ENCODE results near the gene GPX2.

GPX2 gene

DNA sequence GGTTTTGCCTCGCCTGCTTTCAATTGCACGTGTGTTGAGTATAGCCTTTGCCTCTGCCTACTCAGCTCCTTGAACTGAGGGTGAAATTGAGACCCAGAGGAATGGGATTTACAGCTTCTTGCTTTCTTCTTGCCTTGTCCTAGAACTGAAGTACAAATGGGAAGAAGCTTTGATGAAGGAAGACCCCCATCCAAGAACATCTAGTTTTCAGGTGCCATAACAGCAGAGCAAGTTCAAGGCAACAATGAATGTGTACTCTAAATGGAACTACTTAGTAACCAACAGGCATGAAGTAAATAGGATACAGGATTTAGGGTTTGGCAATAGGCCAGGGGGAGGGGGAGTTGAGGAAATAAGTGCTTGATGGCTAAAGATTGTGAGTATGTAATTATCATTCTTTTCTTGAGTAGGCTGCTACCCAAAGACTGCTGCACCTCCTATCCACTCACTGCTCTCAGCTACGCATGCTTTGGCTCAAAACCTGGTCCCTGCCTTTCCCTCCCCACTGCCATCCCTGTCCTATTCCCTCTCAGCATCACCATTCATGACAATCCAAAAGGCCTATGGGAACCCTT lies 2.1 kb downstream of the GPX2 start:
- no peak for DNase-seq

DNA sequence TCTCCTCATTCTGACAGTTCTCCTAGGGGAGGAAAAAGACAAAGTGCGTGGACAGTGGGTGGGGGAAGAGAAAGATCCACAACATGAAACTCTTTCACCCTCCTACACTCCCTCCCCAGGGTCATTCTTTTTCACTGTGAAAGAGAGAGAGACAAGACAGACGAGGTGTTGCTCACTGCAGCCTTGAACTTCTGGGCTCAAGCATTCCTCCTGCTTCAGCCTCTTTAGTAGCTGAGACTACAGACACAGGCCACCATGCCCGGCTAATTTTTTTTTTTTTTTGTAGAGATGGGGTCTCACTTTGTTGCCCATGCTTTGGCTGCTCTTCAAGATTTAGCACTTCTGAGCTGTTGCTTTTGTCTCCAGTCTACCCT lies 2.7 kb downstream of the GPX2 start:
- DNase-seq, result no peak

DNA sequence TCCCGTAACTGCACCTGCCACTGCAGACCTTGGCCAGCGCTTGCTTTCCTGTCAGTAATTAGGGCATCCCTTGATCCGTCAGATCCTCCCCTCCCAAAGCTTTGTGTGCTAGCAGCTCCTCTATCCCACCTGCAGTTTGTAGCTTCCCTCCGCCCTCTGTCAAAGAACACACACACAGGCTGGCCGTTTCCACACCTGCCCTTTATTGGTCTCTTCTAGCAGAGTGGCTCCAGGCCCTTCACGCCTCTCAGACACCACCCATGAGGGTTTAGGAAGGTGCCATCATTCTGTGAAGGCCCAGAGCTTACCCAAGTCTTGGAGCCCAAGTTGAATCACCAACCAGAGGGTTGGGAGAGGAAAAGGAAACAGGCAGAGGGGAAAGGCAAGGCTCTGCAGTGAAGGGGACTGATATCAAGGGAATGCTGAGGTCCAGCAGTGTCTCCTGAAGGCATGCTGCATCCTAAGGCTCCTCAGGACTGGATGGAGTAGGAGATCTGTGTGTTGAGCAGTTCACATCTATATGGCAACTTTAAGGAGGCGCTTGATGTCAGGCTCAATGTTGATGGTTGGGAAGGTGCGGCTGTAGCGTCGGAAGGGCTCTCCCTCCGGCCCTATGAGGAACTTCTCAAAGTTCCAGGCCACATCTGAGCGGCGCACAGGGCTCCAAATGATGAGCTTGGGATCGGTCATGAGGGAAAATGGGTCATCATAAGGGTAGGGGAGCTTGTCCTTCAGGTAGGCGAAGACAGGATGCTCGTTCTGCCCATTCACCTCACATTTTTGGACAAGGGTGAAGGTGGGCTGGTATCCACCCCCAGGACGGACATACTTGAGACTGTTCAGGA lies 3.4 kb downstream of the GPX2 start:
- no peak for DNase-seq

DNA sequence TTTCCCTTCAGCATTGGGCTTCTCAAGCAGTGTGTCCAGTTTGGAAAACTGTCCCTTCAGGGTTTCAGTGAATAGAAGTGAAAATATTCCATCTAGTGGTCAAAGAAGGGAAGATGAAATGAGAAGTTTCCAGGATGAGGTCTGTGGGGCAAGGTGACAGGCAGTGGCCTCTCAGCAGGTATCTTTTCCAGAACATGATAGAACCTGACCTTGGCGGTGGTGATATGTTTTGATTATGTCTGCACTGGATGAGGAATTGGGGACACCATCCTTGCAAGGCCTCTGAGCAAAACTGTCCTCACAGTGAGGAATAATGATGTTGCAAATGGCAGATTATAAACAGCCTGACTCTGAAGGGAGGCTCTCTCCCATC lies 4.7 kb downstream of the GPX2 start:
- no peak for DNase-seq

DNA sequence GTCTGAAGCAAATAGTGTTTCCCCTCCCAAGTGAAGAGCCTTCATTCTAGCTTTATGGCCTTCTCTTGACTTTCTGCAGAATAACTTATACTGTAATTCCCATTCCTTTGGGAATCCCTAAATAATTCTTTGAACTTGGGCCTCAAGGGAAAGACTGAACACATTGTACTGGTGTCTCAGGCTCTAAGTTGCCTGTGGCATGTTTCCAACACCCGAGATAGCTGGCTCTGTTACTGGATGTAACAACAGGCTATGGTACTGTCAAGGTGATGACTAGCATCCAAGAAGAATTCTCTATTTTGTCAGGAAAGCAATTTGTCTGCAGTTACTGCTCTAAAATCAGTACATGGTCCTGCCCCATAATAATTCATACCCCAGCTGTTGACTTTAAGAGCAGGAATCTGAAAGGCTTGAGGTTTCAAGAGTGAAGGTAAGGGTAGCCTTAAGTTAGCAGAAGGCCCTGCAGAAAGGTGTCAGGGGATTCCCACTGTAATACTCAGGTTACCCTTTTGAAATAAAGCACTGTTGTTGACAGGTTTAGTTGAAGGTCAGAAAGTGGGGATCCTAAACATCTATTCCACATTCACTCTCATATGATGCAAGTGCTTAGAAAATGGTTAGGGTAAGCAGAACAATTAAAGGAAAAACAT lies 5.2 kb downstream of the GPX2 start:
- DNase-seq, result no peak

DNA sequence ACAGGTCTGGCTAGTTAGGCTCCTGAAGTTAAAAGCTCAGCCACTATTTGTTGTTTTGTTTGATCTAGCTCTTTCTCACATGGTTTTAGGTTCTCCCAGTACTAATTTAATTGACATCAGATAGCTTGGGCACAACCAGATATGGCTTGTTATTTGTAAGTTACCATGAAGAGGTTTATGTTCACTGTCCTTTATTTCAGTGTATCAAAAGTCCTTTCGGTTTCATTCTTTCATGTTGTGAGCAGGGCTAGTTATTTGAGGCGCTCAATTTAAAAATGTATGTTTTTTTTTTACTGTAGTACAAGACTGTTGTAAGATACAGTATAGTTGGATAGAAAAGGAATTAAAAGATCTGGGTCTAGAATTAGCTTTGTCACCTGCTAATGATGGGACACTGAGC lies 7.0 kb downstream of the GPX2 start:
- no peak for DNase-seq

DNA sequence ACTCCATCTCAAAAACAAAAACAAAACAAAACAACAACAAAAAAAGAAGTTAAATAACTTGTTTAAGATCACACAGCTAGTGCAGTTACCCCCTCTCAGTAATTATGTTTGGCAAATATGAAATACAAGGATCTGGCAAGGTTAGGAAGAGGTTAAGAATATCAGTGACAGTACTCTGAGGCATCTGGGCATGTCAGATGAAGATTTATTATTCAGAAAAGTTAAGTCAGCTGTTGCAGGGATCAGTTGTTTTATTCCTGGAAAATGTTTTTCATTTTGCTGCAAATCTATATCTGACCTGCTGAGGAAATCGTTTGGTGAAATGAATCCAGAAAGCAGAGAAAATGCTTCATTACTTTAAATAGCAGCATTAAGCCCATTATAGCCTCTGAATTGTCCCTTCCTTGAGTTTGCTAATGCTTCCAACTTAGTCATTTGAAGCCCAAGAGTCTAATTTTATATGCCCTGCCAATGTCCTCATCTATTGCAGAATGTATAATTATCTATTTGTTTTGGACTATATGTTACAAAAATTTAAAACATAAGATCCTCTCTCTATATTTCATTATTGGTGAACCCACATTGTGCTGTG lies 8.1 kb downstream of the GPX2 start:
- no peak for DNase-seq

DNA sequence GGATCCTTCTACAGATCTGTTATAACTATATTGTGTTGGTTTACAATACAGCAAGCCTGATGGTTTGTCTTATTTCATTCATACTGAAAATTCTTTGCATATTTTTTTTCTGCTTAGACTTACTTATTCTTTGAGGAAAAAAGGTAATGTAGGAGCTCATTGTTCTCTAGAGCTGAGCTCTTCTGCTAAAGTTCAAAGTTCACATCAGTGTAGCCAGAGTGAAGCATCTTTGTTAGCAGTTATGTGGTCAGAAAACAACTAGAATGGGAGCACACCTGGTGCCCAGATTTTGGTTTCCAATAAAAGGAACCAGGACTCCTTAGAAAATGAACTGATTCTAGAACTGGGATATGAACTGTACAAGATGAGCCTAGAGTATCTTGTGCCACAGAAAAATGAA lies 10.3 kb downstream of the GPX2 start:
- DNase-seq, result no peak

DNA sequence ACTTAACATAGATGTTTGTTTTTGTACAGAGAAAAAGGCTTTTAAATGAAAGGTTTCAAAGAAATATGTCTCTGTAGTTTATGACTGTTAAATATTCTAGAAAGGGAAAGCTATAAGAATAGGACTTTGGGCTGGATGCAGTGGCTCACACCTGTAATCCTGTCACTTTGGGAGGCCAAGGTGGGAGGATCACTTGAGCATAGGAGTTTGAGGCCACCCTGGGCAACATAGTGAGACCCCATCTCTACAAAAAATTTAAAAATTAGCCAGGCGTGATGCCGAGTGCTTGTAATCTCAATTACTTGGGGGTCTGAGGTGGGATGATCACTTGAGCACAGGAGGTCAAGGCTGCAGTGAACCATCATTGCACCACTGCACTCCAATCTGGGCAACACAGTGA lies 11.4 kb downstream of the GPX2 start:
- DNase-seq, result no peak

DNA sequence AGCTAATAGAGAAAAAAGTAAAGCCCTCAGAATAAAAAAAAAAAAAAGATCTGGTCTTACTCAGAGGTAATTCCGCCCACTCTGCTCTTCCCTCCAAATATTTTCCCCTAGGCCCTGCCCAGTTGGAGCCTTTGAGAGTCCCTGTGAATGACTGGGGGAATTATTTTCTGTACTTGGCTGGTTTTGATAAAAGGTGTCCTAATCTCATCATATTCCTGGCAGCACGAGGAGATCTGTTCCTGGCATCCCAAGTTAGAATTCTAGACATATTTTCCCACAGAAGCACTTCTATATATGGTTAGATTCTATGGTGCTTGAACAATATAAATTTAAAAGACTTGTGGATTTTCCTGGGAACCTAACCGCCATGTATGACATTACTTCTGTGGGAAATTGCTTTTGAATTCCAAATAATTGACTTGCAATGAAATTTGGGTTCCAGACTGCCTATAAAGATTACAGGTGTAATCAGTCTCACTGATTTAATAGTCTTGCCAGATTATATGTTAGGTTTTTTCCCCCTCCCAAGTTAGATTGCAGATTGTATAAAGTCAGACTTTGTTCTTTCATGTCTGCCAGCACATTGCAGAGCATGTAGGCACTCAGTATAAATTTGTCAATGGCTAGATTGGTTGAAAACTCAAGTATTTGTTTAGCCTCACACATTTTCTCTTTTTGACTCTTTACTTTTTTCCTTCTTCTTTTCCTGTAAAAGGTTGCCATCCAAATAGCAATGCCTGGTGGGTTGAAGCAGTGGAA lies 12.3 kb downstream of the GPX2 start:
- no peak for DNase-seq

DNA sequence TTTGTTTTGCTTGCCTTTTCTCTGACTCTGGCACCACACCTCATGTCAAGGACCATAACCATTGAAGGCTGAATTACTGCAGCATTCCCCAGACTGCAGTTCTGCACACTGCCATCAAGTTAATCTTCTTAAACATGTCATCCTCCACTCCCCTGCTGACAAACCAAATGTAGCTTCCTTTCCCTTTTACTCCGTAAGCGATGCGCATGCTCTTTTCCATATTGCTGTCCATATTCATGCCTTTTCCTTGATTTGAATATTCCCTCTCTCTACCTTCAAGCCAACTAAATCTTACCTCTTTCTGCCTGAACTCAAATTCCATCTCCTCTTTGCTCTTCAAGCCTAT lies 13.6 kb downstream of the GPX2 start:
- DNase-seq, result no peak

DNA sequence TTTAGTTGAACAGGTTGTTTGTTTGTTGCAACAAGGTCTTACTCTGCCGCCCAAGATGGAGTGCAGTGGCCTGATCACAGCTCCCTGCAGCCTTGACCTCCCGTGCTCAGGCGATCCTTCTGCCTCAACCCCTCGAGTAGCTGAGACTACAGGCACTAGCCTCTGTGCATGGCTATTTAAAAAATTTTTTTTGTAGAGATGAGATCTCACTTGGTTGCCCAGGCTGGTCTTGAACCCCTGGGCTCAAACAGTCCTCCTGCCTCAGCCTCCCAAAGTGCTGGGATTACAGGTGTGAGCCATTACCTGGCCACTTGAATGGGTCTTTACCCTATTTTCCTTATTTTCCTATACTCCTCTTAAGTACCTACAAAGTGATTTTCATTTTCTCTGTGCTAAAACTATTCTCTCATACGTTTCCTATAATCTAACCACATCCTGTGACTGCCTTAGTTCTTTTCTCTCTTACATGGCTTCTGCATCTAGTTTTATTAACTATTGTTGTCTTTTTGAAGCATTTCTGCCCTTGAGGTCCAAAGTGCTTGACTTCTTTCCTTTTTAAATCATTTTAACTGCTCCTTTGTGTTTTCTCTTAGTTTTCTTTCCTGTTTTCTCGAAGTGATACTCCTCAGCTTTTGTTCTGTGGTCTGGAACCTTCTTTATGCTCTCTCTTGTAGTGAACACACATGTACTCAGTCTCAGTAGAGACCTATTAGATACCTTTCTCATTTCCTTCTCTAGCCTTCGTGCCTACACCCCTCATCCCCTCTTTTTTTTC lies 14.1 kb downstream of the GPX2 start:
- DNase-seq, result no peak

DNA sequence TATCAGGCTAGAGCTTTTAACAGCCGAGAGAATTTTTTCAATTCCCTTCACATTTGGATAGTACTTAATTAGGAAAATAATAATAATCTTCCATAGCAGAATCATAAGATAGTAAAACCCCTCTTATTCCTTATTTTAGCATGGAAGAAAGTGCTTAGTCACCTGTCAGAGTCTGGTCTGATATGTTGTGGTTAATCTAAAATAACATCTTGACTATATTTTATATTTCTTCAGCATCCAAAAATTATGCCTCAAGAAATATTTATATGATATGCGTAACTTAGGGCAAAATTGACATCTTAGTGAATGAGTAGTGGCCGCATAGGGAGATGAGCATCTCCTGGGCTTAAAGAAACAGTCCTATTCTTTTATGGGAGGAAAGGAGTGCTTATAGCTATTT lies 15.5 kb downstream of the GPX2 start:
- DNase-seq, result no peak

DNA sequence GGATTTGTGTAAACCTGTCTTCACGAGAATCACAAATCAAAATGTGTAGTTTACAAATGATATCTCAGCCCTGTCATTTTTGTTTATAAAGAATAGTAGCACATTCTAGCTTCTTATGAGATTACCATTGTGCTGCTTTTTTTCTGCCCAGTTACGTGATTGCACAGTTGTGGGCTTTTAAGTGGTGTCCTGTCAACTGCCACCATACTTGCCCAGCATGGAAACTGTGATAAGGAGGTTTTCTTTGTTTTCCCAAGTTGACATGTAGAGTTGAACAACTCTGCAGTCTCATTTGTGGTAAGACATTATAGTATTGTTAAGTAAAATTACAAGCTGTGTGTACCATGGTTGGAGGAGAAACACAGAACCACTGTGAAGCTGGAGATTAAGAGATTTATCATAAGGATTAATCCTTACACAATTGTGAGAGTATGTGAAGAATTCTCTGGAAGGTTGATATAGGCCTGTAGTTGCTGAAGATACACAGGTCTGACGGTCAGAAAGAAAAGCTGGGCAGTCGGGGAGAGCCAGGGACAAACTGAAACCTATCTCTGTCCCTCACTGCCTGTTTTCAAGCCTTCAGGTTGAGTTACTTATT lies 16.0 kb downstream of the GPX2 start:
- no peak for DNase-seq

DNA sequence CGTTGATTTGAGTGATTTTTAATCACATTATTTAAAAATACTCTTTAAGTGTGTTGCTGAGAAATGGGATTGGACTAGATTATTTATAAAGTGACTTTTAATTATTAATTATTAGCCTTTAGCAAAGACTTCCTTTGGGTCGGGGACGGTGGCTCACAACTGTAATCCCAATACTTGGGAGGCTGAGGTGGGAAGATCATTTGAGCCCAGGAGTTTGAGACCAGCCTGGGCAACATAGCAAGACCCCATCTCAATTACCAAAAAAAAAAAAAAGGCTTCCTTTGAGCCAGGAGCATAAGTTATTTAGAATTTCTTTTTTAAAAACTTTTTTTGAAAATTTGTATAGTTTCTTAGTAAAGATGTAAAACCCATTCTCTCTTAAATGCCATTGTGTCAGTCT lies 19.5 kb downstream of the GPX2 start:
- DNase-seq, result no peak

DNA sequence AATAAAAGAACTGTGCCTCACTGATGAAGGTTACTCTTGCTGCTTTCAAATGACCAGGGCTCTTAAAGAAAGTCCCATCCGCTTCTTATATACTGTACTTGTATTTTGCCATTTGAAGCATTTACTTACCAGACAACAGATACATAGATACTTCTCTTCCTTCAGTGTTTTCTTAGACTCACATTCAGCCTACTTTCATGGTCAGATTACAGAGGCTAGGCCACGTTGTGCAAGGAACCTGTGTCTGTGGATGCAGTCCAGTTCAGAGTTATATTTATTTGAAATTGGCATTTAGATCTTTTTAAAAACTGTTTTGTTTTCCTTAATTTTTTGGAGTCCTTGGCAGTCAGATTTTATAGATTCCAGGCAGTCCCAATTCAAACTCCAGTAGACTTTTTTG lies 22.1 kb downstream of the GPX2 start:
- DNase-seq, result no peak

DNA sequence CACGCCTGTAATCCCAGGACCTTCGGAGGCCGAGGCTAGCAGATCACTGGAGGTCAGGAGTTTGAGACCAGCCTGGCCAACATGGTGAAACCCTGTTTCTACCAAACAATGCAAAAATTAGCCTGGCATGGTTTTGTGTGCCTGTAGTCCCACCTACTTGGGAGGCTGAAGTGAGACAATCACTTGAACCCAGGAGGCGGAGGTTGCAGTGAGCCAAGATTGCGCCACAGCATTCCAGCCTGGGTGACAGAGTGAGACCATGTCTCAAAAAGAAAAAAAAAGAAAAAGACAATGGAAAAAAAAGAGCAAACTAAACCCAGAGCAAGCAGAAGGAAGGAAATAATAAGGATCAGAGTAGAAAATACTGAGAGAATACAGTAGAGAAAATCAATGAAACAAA lies 22.9 kb downstream of the GPX2 start:
- no peak for DNase-seq

DNA sequence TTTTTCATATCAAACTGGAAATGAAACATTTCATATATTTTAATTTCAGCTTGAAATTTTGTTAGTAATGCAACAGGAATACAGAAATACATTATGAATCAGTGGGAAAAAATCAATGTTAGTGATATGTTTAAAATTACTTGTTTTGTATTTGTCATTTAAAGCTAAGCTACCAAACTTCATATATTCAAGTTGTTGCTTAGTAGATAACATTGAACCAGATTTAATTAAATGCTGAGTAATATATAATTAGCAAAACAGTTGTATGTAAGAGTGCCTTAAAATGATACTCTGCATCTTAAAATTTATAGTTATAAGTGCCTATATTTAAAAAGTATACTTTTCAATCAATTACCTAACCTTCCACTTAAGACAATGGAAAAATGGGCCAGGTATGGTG lies 23.3 kb downstream of the GPX2 start:
- DNase-seq, result no peak

DNA sequence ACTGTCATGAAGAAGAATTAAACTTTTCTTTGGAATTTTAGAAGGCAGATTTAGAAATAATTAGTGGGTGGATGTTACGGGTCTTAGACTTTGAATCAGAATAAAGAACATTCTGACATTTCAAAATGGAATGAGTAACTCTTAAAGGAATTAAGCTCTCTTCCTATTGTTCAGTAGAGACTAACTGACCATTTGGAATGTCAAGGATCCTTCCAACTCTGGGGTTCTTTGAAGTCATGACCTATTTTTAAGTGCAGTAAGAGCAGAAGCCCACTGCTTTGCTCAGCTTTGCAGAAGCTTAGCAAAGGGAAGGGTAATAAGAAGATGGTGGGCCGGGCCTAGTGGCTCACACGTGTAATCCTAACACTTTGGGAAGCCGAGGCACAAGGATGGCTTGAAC lies 24.3 kb downstream of the GPX2 start:
- DNase-seq, result no peak

DNA sequence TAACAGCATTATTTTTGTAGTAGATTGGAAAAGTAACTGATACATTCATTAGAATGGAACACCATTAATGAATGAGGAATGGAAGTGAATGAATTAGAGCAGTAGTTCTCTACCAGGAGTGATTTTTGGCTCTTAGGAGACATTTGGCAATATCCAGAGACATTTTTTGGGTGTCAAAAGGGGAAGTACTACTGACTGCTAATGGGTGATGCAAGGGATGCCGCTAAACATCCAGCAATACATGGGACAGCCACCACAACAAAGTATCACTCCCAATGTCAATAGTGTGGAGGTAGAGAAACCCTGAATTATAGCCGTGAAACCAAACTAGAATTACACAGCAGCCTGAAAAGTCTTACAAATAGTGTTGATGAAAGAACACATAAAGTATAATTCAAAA lies 26.7 kb downstream of the GPX2 start:
- no peak for DNase-seq

DNA sequence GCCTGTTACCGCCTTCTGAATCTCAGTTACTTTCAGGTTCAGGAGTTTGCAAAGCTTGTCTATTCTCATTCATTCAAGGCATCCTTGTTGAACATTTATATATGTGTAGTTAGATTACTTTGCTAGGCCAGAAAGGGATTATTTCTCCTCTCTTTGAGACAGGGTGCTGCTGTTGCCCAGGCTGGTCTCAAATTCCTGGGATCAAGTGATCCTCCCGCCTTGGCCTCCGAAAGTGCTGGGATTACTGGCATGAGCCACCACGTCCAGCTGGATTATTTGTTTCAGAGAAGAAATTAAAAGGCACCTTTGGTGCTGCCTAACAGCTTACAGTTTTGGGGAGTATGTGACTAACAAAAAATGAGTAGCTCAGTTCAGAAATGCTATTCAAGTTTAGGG lies 27.5 kb downstream of the GPX2 start:
- DNase-seq, result no peak
